ENCODE results near the gene NRXN3. TPM values are rescaled to one million over a fixed set of nuclear protein-coding genes. Genes with fewer than 3 reads are reported as not detected.

NRXN3 gene
- total and polyA plus RNA-seq, 7 donors = 0.06 to 0.74 (median 0.15) TPM

DNA sequence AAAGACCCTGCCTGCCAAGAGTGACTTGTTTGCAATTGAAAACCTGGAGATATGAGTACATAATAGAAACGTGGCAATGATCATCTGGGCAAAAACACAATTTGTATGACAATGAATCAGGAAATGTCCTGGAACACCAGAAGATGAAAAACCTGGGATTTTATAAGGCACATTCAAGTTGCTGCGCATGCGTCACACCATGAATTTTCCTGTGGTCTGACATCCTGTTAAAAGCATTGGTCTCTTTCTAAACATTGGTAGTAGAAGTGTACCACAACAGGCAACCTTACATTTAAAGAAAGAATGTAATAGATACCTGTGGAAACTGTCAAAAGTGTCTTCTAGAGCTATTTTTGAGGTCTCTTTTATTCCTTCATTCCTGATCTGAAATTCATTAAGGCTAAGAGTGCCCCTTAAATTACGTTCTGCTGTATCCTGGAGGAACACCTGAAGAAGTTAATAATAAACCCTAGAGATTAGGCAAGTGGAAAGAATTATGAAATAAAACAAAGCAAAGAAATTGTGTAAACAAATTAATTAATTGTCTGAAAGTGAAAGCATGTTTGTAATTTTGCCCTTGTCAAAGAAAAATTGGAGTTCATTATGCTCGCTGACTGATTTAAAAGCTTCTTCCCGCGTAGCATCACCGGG, 1364.7 kb downstream of the NRXN3 start:
- no peaks in the 10 kb centered on the region for H3K9me3 ChIP-seq
- no peak overlapping the region for H3K4me3 ChIP-seq
- H3K36me3 ChIP-seq (ENCODE audit: insufficient read depth in 1 of 2, low read depth in 1 of 2) = no peaks in the 10 kb centered on the region
- intact Hi-C loops (cut with DNase I) = no loop called here
- TF ChIP-seq, protein P1, sequence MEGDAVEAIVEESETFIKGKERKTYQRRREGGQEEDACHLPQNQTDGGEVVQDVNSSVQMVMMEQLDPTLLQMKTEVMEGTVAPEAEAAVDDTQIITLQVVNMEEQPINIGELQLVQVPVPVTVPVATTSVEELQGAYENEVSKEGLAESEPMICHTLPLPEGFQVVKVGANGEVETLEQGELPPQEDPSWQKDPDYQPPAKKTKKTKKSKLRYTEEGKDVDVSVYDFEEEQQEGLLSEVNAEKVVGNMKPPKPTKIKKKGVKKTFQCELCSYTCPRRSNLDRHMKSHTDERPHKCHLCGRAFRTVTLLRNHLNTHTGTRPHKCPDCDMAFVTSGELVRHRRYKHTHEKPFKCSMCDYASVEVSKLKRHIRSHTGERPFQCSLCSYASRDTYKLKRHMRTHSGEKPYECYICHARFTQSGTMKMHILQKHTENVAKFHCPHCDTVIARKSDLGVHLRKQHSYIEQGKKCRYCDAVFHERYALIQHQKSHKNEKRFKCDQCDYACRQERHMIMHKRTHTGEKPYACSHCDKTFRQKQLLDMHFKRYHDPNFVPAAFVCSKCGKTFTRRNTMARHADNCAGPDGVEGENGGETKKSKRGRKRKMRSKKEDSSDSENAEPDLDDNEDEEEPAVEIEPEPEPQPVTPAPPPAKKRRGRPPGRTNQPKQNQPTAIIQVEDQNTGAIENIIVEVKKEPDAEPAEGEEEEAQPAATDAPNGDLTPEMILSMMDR (IDR thresholded peaks at IDR 0.05) = no peak
- no peak for DNase-seq
- no peaks in the 10 kb centered on the region for H3K27me3 ChIP-seq (ENCODE audit: insufficient read depth in 3 of 3, low read length in 2 of 3)
- no peak overlapping the region for H3K27ac ChIP-seq
- no peak for ATAC-seq
- WGBS, 3 donors = 58 to 70% (median 63%) methylated on average over 8 of the region's 8 CpGs
- no peaks in the 10 kb centered on the region for H3K4me1 ChIP-seq

DNA sequence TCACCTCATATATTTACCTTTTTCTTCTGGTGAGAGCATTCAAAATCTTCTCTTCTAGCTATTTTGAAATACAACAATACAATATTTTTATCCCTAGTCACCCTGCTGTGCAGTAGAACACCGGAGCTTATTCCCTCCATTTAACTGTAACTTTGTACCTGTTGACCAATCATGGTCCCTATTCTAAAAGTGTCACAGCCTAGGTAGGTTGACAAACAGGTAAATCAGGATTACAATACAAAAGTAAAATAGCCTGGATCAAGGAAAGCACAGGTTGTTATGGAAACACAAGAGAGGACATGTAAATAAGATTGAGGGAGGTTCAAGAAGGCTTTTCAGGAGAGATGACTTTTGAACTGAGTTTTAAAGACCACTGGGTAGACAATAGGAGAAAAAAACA, 1370.2 kb downstream of the NRXN3 start:
- no peaks in the 10 kb centered on the region for H3K36me3 ChIP-seq (ENCODE audit: insufficient read depth in 1 of 2, low read depth in 1 of 2)
- no peaks in the 10 kb centered on the region for H3K9me3 ChIP-seq
- TF ChIP-seq, protein P1 (IDR thresholded peaks at IDR 0.05) = no peak
- H3K27me3 ChIP-seq (ENCODE audit: insufficient read depth in 3 of 3, low read length in 2 of 3) = no peaks in the 10 kb centered on the region
- no peak for ATAC-seq
- H3K27ac ChIP-seq = no peak overlapping the region
- H3K4me3 ChIP-seq = no peak overlapping the region
- intact Hi-C loops (cut with DNase I) = no loop called here
- DNase-seq = no peak
- 84 to 97% (median 93%) methylated on average over 1 of the region's 1 CpG for WGBS, 3 donors
- no peaks in the 10 kb centered on the region for H3K4me1 ChIP-seq

GRCh38 chr14:79542121-79542520, 1371.9 kb downstream of the NRXN3 start:
- Histone ChIP-seq H3K4me1 (no peaks in the 10 kb centered on the region), H3K36me3 (ENCODE audit: insufficient read depth in 1 of 2, low read depth in 1 of 2) (no peaks in the 10 kb centered on the region), H3K27ac (no peak overlapping the region), H3K4me3 (no peak overlapping the region), H3K27me3 (ENCODE audit: insufficient read depth in 3 of 3, low read length in 2 of 3) (no peaks in the 10 kb centered on the region), H3K9me3 (no peaks in the 10 kb centered on the region)
- DNase-seq (no peak), ATAC-seq (no peak)
- 58 to 87% (median 66%) methylated on average over 3 of the region's 3 CpGs for WGBS, 3 donors
- TF ChIP-seq, protein P1 (IDR thresholded peaks at IDR 0.05) = no peak
- intact Hi-C loops (cut with DNase I) = no loop called here

- 59 to 74% (median 67%) methylated on average over 1 of the region's 1 CpG for WGBS, 3 donors
- H3K4me3 ChIP-seq = no peak overlapping the region
- H3K9me3 ChIP-seq = no peaks in the 10 kb centered on the region
- no peaks in the 10 kb centered on the region for H3K27me3 ChIP-seq (ENCODE audit: insufficient read depth in 3 of 3, low read length in 2 of 3)
- TF ChIP-seq, protein P1 (IDR thresholded peaks at IDR 0.05) = no peak
- intact Hi-C loops (cut with DNase I) = no loop called here
- DNase-seq (no peak), ATAC-seq (no peak)
- no peak overlapping the region for H3K27ac ChIP-seq
- H3K4me1 ChIP-seq = no peaks in the 10 kb centered on the region
- H3K36me3 ChIP-seq (ENCODE audit: insufficient read depth in 1 of 2, low read depth in 1 of 2) = no peaks in the 10 kb centered on the region
These were observed 1373.2 kb downstream of the NRXN3 start for GRCh38 chr14:79543348-79543747.

Measured in psoas muscle (tissue), 8 donors.